Small intestine (tissue), 7 donors: Measurements from ENCODE around the gene OSBPL5. TPM values are rescaled to one million over a fixed set of nuclear protein-coding genes. Genes with fewer than 3 reads are reported as not detected.

Experiments used
- DNase-seq, 2 donors: peaks; one replicate each; pipeline versions ENCODE4 v3.0.0 to v3.0.0-alpha.2; 2013
- FAIRE-seq: peaks from 2 replicates; lab custom pipeline; 2012; peaks lifted over from hg19 to GRCh38; lab: Jason Lieb, UNC
- H3K27ac ChIP-seq, 3 donors: one replicate each; pipeline ENCODE4 v1.5.1; 2013; ENCODE audit warnings: low read length in 2 of 3, mild to moderate bottlenecking in 2 of 3, control low read depth in 1 of 3, inconsistent platforms in 1 of 3, low read depth in 1 of 3, moderate library complexity in 1 of 3
- H3K27me3 ChIP-seq, 3 donors: one replicate each; pipeline ENCODE4 v1.6.1; 2013; ENCODE audit warnings: low read length in 3 of 3, inconsistent platforms in 1 of 3; ENCODE audit not compliant: control insufficient read depth in 3 of 3, insufficient read depth in 3 of 3
- H3K36me3 ChIP-seq, 3 donors: one replicate each; pipeline ENCODE4 v1.6.1; 2013; ENCODE audit warnings: low read length in 3 of 3, inconsistent platforms in 1 of 3, low read depth in 1 of 3, mild to moderate bottlenecking in 1 of 3, moderate library complexity in 1 of 3; ENCODE audit not compliant: control insufficient read depth in 3 of 3, insufficient read depth in 2 of 3
- H3K4me1 ChIP-seq, 3 donors: one replicate each; pipeline ENCODE4 v1.6.1; 2013; ENCODE audit warnings: low read length in 2 of 3, inconsistent platforms in 1 of 3, low read depth in 1 of 3, mild to moderate bottlenecking in 1 of 3, moderate library complexity in 1 of 3; ENCODE audit not compliant: control insufficient read depth in 3 of 3, insufficient read depth in 2 of 3
- H3K4me3 ChIP-seq, 3 donors: one replicate each; pipeline ENCODE4 v1.5.1; 2013; ENCODE audit warnings: low read length in 3 of 3, control low read depth in 1 of 3, inconsistent platforms in 1 of 3, low read depth in 1 of 3, mild to moderate bottlenecking in 1 of 3, moderate library complexity in 1 of 3
- H3K9me3 ChIP-seq, 2 donors: one replicate each; pipeline ENCODE4 v1.6.1; 2013; ENCODE audit warnings: low read depth in 1 of 2, low read length in 1 of 2; ENCODE audit not compliant: control insufficient read depth in 2 of 2, insufficient read depth in 1 of 2
- WGBS, 3 donors: extraction: QIAGEN DNeasy Blood & Tissue Kit; methylation state at CpG; one replicate each; pipeline ENCODE4 v1.1.7; 2013; 5-methylcytosine and 5-hydroxymethylcytosine counted together
- polyA plus RNA-seq, 4 donors: library from polyadenylated mRNA; stranded (reverse) in 3 of 4; unstranded in 1 of 4; fragments of 200-250 nt in 3 of 4; fragments of 120-200 nt in 1 of 4; gene quantifications; one replicate each; pipeline versions ENCODE4 v1.2.1 to v1.2.3, GENCODE V29; 2013
- donor health status: healthy with polysubstance abuse.
- donor health status: control.
- donor health status: control.
- donor health status: Bipolar disorder and iron deficiency.
- donor health status: healthy.

OSBPL5 gene
- polyA plus RNA-seq, 4 donors = 1.6 to 16.3 (median 7.9) TPM

DNA sequence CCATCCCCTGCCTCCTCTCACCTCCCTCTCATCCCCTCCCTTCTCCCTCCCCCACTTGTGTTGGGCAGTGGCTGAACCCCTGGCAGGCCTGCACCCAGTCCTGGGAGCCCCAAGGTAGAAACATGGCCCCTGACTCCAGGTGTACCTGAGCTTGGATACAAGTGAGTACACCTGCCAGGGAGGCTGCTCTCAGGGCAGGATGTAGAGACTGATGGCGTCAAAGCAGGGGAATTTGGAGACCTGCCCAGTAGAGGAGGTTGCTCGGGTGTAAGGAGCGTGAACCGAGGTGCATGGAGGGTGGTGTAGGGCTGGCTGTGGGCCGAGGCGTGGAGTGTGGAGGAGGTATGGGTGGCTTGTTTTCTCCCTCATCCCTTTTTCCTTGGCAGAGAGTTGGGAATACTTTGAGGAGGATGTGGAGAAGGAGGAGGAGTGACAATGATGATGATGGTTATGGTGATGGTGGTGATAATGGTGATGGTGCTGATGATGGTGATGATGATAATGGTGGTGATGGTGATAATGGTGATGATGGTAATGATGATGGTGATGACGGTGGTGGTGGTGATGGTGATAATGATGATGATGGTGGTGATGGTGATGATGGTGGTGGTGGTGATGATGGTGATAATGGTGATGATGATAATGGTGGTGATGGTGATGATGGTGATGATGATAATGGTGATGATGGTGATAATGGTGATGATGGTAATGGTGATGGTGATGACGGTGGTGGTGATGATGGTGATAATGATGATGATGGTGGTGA, 41.2 kb upstream of the OSBPL5 start:
- H3K9me3 ChIP-seq = peaks cover 0 to 4% of the 10 kb centered on the region in 2 donors
- DNase-seq = no peak
- H3K27me3 ChIP-seq = peaks cover 0 to 45% (median 20%) of the 10 kb centered on the region in 3 donors
- FAIRE-seq = no peak
- no peak overlapping the region for H3K4me3 ChIP-seq
- H3K27ac ChIP-seq = no peak overlapping the region
- 71 to 84% (median 73%) methylated on average over 8 of the region's 8 CpGs for WGBS, 3 donors
- no peaks in the 10 kb centered on the region for H3K36me3 ChIP-seq
- peaks cover 0 to 4% (median 0%) of the 10 kb centered on the region in 3 donors for H3K4me1 ChIP-seq

- FAIRE-seq = no peak
- peak in 1 of 2 donors; percentile 27 for DNase-seq
- 41 to 49% (median 46%) methylated on average over 16 of the region's 16 CpGs for WGBS, 3 donors
Observed at GRCh38 chr11:3205261-3206155, 40.4 kb upstream of the OSBPL5 start.

GRCh38 chr11:3204141-3205015, 39.3 kb upstream of the OSBPL5 start:
- H3K9me3 ChIP-seq = no peaks in the 10 kb centered on the region
- DNase-seq (no peak), FAIRE-seq (no peak)
- no peak overlapping the region for H3K27ac ChIP-seq
- no peaks in the 10 kb centered on the region for H3K36me3 ChIP-seq
- H3K27me3 ChIP-seq = peaks cover 3 to 54% (median 24%) of the 10 kb centered on the region in 3 donors
- peaks cover 0 to 4% (median 0%) of the 10 kb centered on the region in 3 donors for H3K4me1 ChIP-seq
- H3K4me3 ChIP-seq = no peak overlapping the region
- 79 to 86% (median 82%) methylated on average over 20 to 24 of the region's 24 CpGs for WGBS, 3 donors

More at GRCh38 chr11:3205261-3206155, 40.4 kb upstream of the OSBPL5 start:
- Histone ChIP-seq H3K4me1 (peaks cover 0 to 4% (median 0%) of the 10 kb centered on the region in 3 donors), H3K9me3 (peaks cover 0 to 3% of the 10 kb centered on the region in 2 donors), H3K36me3 (no peaks in the 10 kb centered on the region), H3K27me3 (peaks cover 3 to 51% (median 22%) of the 10 kb centered on the region in 3 donors), H3K4me3 (no peak overlapping the region), H3K27ac (no peak overlapping the region)

DNA sequence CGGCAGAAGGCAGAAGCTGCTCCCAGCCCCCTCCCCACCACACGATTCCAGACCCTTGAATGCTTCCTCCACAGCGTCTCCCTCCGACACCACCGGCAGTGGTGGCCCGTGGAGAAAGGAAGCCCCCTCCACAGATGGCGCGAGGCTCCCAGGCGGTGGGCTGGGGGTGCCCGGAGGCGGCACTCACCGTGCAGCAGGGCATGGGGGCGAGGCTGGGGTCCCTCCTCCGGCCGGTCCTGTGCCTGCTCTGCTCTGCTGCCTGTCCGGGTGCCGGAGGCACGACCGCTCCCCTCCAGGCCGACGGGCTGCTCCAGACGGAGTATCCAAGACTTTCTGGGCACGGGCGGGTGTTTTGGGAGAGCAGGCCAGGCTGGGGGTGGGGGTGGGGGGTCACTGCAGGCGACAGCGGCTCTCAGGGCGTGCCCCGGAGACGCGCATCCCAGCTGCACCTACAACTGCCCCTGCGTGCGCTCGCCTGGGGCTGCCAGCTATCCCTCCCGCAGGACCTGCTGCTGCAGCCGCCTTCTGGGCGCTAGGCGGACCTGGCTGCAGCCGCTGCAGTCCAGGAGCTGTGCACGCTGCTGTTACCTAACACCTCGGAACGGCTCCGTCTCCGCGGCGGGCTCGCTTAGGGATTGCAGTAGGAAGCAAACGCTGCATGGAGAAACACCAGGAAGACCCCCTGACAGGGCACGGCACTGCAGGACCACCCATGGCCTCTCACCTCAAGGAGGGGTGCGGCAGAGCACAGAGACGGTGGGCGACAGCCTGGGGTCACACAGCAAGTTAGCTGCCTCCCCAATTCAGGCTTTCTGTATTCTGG, 38.3 kb upstream of the OSBPL5 start:
- Histone ChIP-seq H3K4me3 (no peak overlapping the region), H3K36me3 (no peaks in the 10 kb centered on the region), H3K9me3 (no peaks in the 10 kb centered on the region), H3K4me1 (peaks cover 0 to 4% (median 0%) of the 10 kb centered on the region in 3 donors), H3K27ac (no peak overlapping the region), H3K27me3 (peaks cover 3 to 54% (median 24%) of the 10 kb centered on the region in 3 donors)
- DNase-seq (peak in 1 of 2 donors; percentile 3), FAIRE-seq (no peak)
- WGBS, 3 donors = 4 to 7% (median 7%) methylated on average over 37 to 51 of the region's 51 CpGs

DNA sequence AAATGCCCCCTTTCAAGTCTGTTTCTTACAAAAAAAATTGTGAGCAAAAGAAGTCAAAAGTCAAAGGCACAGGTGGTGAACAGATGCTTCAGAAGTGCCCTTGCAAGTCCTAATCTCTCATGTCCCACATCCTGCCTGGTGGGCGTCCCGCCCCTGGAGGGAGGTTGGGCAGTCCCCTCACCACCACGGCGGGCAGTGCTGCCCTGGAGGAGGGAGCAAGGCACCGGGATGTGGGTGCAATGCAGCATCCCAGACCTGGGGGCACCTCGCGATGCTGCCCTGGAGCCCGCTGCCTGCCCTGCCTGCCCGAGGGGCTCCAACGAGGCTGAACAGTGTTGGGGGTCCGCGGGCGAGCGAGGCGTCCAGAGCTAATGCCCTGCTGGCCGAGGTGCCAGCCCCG, 37.6 kb upstream of the OSBPL5 start:
- Histone ChIP-seq H3K27ac (no peak overlapping the region), H3K27me3 (peaks cover 3 to 53% (median 26%) of the 10 kb centered on the region in 3 donors), H3K4me1 (peaks cover 0 to 4% (median 0%) of the 10 kb centered on the region in 3 donors), H3K4me3 (no peak overlapping the region), H3K9me3 (no peaks in the 10 kb centered on the region), H3K36me3 (no peaks in the 10 kb centered on the region)
- FAIRE-seq (no peak), DNase-seq (no peak)
- 12 to 26% (median 21%) methylated on average over 14 to 17 of the region's 17 CpGs for WGBS, 3 donors

DNA sequence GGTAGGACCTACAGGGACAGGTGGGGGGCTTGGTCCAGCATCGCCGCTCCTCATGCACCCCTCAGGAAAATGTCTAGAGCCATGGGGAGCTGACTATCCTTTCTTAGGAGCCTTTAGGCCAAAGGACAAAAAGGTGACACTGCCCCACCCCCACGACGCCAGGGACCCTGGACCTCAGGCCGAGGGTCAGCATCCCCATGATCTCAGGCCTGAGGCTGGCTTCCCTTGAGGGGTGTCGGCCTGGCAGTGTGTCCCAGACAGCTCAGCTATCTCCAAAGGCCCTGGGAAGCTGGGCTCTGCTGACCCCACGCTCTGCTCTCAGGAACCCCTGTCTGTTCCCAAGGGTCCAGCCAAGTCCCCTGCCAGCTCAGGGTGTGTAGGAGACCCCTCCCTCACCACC, 37.2 kb upstream of the OSBPL5 start:
- peaks cover 0 to 4% (median 0%) of the 10 kb centered on the region in 3 donors for H3K4me1 ChIP-seq
- H3K9me3 ChIP-seq = no peaks in the 10 kb centered on the region
- WGBS, 3 donors = 47 to 59% (median 50%) methylated on average over 7 of the region's 7 CpGs
- H3K36me3 ChIP-seq = no peaks in the 10 kb centered on the region
- no peak overlapping the region for H3K27ac ChIP-seq
- H3K27me3 ChIP-seq = peaks cover 3 to 50% (median 27%) of the 10 kb centered on the region in 3 donors
- DNase-seq = no peak
- no peak for FAIRE-seq
- H3K4me3 ChIP-seq = no peak overlapping the region

GRCh38 chr11:3201677-3202181, 36.6 kb upstream of the OSBPL5 start:
- WGBS, 3 donors = 57 to 74% (median 64%) methylated on average over 17 of the region's 17 CpGs
- no peak overlapping the region for H3K4me3 ChIP-seq
- H3K9me3 ChIP-seq = no peaks in the 10 kb centered on the region
- H3K4me1 ChIP-seq = peaks cover 0 to 4% (median 0%) of the 10 kb centered on the region in 3 donors
- no peak for DNase-seq
- H3K36me3 ChIP-seq = no peaks in the 10 kb centered on the region
- no peak for FAIRE-seq
- no peak overlapping the region for H3K27ac ChIP-seq
- H3K27me3 ChIP-seq = peaks cover 3 to 50% (median 27%) of the 10 kb centered on the region in 3 donors
